ENCODE results near the gene ZNF385A.

The ZNF385A gene

GRCh38 chr12:54338698-54339296 is 45.7 kb downstream of the ZNF385A start:
- DNase-seq (ENCODE audit: insufficient read length, low spot score) (no peak), FAIRE-seq (no peak)
- TF ChIP-seq, protein P1, sequence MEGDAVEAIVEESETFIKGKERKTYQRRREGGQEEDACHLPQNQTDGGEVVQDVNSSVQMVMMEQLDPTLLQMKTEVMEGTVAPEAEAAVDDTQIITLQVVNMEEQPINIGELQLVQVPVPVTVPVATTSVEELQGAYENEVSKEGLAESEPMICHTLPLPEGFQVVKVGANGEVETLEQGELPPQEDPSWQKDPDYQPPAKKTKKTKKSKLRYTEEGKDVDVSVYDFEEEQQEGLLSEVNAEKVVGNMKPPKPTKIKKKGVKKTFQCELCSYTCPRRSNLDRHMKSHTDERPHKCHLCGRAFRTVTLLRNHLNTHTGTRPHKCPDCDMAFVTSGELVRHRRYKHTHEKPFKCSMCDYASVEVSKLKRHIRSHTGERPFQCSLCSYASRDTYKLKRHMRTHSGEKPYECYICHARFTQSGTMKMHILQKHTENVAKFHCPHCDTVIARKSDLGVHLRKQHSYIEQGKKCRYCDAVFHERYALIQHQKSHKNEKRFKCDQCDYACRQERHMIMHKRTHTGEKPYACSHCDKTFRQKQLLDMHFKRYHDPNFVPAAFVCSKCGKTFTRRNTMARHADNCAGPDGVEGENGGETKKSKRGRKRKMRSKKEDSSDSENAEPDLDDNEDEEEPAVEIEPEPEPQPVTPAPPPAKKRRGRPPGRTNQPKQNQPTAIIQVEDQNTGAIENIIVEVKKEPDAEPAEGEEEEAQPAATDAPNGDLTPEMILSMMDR (IDR thresholded peaks at IDR 0.05; ENCODE audit: insufficient read depth, missing control alignments) = no peak

DNA sequence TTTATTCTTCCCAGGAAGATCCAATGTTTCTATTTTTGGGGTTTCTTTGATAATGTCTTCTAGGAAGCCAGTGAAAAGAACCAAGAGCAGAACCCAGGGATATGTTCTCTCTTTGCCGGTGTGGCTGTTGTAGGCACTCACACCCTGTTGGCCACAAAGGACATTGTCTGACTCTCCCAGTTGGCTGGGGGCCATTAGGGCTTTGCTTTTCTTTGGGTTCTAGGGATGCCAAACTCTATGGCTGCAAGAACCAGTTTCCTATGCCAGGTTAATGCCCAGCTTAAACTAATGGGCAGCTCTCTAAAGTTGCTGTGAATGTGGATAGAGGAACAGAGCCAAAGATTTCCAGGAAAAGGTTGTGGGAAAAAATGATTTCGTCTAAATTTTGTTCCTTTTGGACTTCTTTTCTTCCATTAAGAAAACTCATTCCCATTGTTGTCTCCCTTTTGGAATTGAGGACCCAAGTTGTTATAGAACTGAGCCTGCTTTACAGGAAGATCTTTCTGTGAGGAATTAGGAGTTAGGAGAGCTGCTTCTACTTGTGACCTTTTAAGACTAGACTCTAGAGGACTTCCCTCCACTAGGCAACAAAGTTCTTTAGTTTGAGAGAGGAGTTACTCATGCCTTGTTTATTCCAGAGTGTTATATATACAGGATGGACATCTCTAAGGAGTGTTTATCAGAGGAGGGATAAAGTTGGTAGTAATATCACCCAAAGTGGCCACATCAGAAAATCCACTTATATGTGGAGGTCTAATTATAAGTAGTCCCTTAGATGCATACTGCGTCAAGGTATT is 46.5 kb downstream of the ZNF385A start:
- FAIRE-seq = no peak
- DNase-seq (ENCODE audit: insufficient read length, low spot score) = no peak
- TF ChIP-seq, protein P1 (IDR thresholded peaks at IDR 0.05; ENCODE audit: insufficient read depth, missing control alignments) = no peak

DNA sequence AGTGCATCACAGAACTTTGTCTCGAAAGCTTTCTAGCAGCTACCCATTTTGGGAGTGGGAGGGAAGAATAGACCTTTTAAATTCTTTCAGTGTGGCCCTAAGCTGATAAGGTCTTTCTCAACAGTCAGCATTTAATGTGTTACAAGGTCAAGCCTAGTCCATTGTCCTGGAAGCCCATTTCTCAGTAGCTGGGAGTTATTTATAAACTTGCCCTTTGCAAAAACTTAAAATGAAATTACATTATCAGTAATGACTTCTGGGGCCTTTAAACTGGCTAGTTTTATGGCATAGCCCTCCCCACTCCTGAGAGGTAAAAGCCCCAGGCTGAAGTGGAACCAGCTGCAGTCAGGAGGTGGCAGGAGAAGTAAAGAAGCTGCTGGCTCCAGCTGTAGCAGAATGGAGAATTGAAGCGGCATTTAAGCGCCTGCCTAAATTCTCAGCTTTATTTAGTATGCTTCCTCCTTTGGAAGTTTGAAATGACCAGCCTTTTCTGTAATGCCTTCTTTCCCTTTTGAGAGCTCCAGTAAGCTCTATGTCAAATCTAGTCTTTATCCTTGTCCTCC is 47.2 kb downstream of the ZNF385A start:
- TF ChIP-seq, protein P1 (IDR thresholded peaks at IDR 0.05; ENCODE audit: insufficient read depth, missing control alignments) = no peak
- DNase-seq (ENCODE audit: insufficient read length, low spot score) (no peak), FAIRE-seq (no peak)

DNA sequence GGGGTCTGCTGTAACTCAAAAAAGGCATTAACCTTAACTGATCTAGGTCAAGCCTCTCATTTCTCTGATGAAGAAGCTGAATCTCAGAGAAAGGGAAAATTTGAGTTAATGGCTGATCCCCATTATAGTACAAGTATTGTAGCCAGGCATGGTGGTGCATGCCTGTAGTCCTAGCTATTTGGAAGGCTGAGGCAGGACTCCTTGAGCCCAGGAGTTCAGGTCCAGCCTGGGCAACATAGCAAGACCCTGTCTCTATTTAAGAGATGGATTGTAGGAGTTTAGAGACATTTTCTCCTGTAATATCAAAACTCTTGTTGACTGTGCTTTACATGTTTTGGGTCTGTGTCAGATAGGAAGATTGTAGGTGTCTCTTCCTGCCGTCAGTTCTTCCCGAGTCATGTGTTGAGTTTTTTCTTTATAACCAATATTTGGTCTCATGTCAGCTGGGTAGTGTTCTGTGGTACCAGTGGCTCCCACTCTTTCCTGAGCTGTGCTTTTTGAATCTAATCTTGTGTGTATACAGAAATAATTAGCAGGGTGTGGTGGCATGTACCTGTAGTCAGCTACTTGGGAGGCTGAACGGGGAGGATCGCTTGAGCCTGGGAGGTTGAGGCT is 51.0 kb downstream of the ZNF385A start:
- DNase-seq (ENCODE audit: insufficient read length, low spot score) (no peak), FAIRE-seq (no peak)
- TF ChIP-seq, protein P1 (IDR thresholded peaks at IDR 0.05; ENCODE audit: insufficient read depth, missing control alignments) = no peak

- DNase-seq (ENCODE audit: insufficient read length, low spot score) = no peak
- TF ChIP-seq, protein P1 (IDR thresholded peaks at IDR 0.05; ENCODE audit: insufficient read depth, missing control alignments) = no peak
- FAIRE-seq = no peak
Observed at GRCh38 chr12:54331461-54331860, 53.1 kb downstream of the ZNF385A start.

DNA sequence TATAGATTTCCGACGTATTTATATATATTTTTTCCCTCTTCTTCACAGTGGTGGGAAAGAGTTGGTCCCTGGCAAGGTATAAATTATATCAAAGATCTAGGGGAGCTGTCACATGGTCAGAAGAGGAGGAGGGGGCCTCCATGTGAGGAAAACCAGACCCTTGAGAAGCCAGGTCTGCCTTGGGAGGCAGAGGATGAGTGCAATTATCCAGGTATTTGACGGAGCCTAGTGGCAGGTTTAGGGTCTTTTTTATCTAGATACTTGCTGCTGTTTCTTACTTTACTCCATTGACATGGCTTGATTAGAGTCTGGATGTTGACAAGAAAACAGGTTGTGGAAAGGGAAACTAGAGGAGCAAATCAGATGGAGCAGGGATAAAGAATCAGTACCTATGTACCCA is 54.1 kb downstream of the ZNF385A start:
- TF ChIP-seq, protein P1 (IDR thresholded peaks at IDR 0.05; ENCODE audit: insufficient read depth, missing control alignments) = no peak
- FAIRE-seq = no peak
- no peak for DNase-seq (ENCODE audit: insufficient read length, low spot score)

All from D721Med (cell line).